HepG2 (cell line): Measurements from ENCODE around the gene SENP6. TPM values are rescaled to one million over a fixed set of nuclear protein-coding genes. Genes with fewer than 3 reads are reported as not detected.

Experiments
- ATAC-seq: fragments of 200-7000 bp; cut with Tn5 transposase; 3 replicates; pipeline ENCODE4 v1.9.1; 2020; ENCODE audit warnings: mild to moderate bottlenecking, moderate library complexity
- BruUV-seq: library from RNA; stranded (reverse); fragments of 400-500 nt; replicated peaks from 2 replicates; lab custom pipeline; 2021; lab: Mats Ljungman, UMichigan
- CTCF ChIA-PET: fragments of 300-600 bp; formaldehyde crosslinking; extraction: SDS; loops from one replicate; lab custom pipeline; 2021; ENCODE audit warnings: low total read pairs, inconsistent platforms, low intra/inter-chr PET ratio; lab: Yijun Ruan, JAX
- POLR2A ChIA-PET: fragments of 350-600 bp; sonication (Branson Sonifier 250); formaldehyde crosslinking; loops from one replicate; lab custom pipeline; 2020; ENCODE audit warnings: antibody characterized with exemption, inconsistent platforms; lab: Yijun Ruan, JAX
- DNase-seq: peaks from one replicate; pipeline ENCODE4 v3.0.0-alpha.2; 2015; ENCODE audit warnings: low spot score
- FAIRE-seq: peaks from 3 replicates; lab custom pipeline; 2011; peaks lifted over from hg19 to GRCh38; lab: Jason Lieb, UNC
- H2AFZ ChIP-seq: one replicate; pipeline ENCODE4 v1.6.1; 2011; ENCODE audit warnings: low read length, inconsistent platforms
- H3K27ac ChIP-seq: fragments of 300-600 bp; 3 replicates; pipeline ENCODE4 v1.8.0; 2011; ENCODE audit warnings: mixed run types, mild to moderate bottlenecking, mixed read lengths, low read length, inconsistent platforms; ENCODE audit not compliant: insufficient read depth; ENCODE audit errors: extremely low read length
- H3K27me3 ChIP-seq, 2 experiments: fragments of 200-600 bp in 1 of 2; 2 replicates in 1 of 2; 3 replicates in 1 of 2; pipeline versions ENCODE4 v1.6.0 to v1.8.0; 2011; ENCODE audit warnings: low read length in 2 of 2, mild to moderate bottlenecking in 2 of 2, moderate library complexity in 2 of 2, inconsistent platforms in 1 of 2; ENCODE audit not compliant: insufficient read depth in 2 of 2, control insufficient read depth in 1 of 2
- H3K36me3 ChIP-seq, 2 experiments: fragments of 200-600 bp in 1 of 2; replicated peaks in 1 of 2; 2 replicates in 1 of 2; 3 replicates in 1 of 2; pipeline versions ENCODE4 v1.5.1 to v1.8.0; 2011; ENCODE audit warnings: low read length in 2 of 2, inconsistent platforms in 1 of 2; ENCODE audit not compliant: insufficient read depth in 2 of 2, control insufficient read depth in 1 of 2
- H3K4me1 ChIP-seq: 2 replicates; pipeline ENCODE4 v1.5.1; 2012; ENCODE audit warnings: low read length, inconsistent platforms; ENCODE audit not compliant: insufficient read depth
- H3K4me2 ChIP-seq: 2 replicates; pipeline ENCODE4 v1.6.0; 2011; ENCODE audit warnings: low read depth, low read length, inconsistent platforms
- H3K4me3 ChIP-seq, 3 experiments: fragments of 200-600 bp in 1 of 3; sonication (generic), shearing (Covaris generic) in 1 of 3; replicated peaks in 1 of 3; 2 replicates each; pipeline ENCODE4 v1.5.1; 2011 to 2016; ENCODE audit warnings: low read length in 3 of 3, inconsistent platforms in 2 of 3, low read depth in 2 of 3, mild to moderate bottlenecking in 2 of 3, control low read depth in 1 of 3, mixed read lengths in 1 of 3; ENCODE audit not compliant: insufficient read depth in 1 of 3
- H3K79me2 ChIP-seq: one replicate; pipeline ENCODE4 v1.6.1; 2011; ENCODE audit warnings: low read length, inconsistent platforms; ENCODE audit not compliant: insufficient read depth
- H3K9ac ChIP-seq: 2 replicates; pipeline ENCODE4 v1.6.0; 2011; ENCODE audit warnings: mild to moderate bottlenecking, low read depth, low read length, inconsistent platforms; ENCODE audit not compliant: insufficient read depth
- H3K9me3 ChIP-seq: 2 replicates; pipeline ENCODE4 v1.5.1; 2012; ENCODE audit warnings: mild to moderate bottlenecking, low read length
- H4K20me1 ChIP-seq: 2 replicates; pipeline ENCODE4 v1.6.0; 2011; ENCODE audit warnings: inconsistent platforms, mild to moderate bottlenecking, low read length, moderate library complexity; ENCODE audit not compliant: insufficient read depth
- CEBPB ChIP-seq: IDR thresholded peaks from 2 replicates; pipeline ENCODE4 v1.6.1; 2011; ENCODE audit warnings: low read depth, low read length, improper control_type of control experiment, borderline replicate concordance
- LCORL ChIP-seq, 2 experiments: fragments of 450-650 bp in 1 of 2; sonication (generic) in 1 of 2; formaldehyde crosslinking in 1 of 2; IDR thresholded peaks; 2 replicates each; pipeline versions ENCODE4 v1.5.0 to v1.6.1; 2017 to 2020; ENCODE audit warnings: antibody characterized with exemption in 1 of 2, missing genetic modification reagents in 1 of 2
- XBP1 ChIP-seq: sonication (generic); formaldehyde crosslinking; IDR thresholded peaks from 2 replicates; pipeline ENCODE4 v1.5.0; 2020; ENCODE audit warnings: missing genetic modification reagents
- ZNF335 ChIP-seq: sonication (generic); formaldehyde crosslinking; IDR thresholded peaks from 2 replicates; pipeline ENCODE4 v1.4.0; 2020; ENCODE audit warnings: missing genetic modification reagents
- ZNF34 ChIP-seq: sonication (generic); formaldehyde crosslinking; IDR thresholded peaks from 2 replicates; pipeline ENCODE4 v1.4.0; 2020; ENCODE audit warnings: mild to moderate bottlenecking, missing genetic modification reagents, borderline replicate concordance
- ZNF672 ChIP-seq: sonication (generic); formaldehyde crosslinking; IDR thresholded peaks from 2 replicates; pipeline ENCODE4 v1.8.1; 2022; ENCODE audit warnings: missing genetic modification reagents
- ZNF747 ChIP-seq: sonication (generic); formaldehyde crosslinking; IDR thresholded peaks from 2 replicates; pipeline ENCODE4 v1.8.1; 2023; ENCODE audit warnings: missing genetic modification reagents, mild to moderate bottlenecking, borderline replicate concordance
- WGBS: methylation state at CpG from one replicate; pipeline ENCODE4 v1.1.6; 2017; ENCODE audit warnings: low lambda C conversion rate; 5-methylcytosine and 5-hydroxymethylcytosine counted together
- in situ Hi-C: cut with HindIII; loops from 2 replicates; pipeline ENCODE4 v1.10.0; 2017; ENCODE audit warnings: low pct_unique_long_range_greater_than_20kb; ENCODE audit not compliant: extremely low pct_ligation_motif_present
- intact Hi-C: fragments of 100-400 bp; cut with micrococcal nuclease; formaldehyde crosslinking; loops from one replicate; pipeline ENCODE4 v1.10.0; 2022; ENCODE audit not compliant: unreplicated experiment
- polyA plus RNA-seq, 8 experiments: library from polyadenylated mRNA; depleted of rRNA in 3 of 8; stranded (reverse) in 7 of 8; unstranded in 1 of 8; fragments of >200 nt; fragmentation: Illumina TruSeq in 4 of 8; extraction: Trizol in 4 of 8; gene quantifications; 2 replicates each; pipeline versions ENCODE4 v1.2.1 to v1.2.3, GENCODE V29; 2011 to 2016; ENCODE audit warnings: low read depth in 4 of 8, missing spikeins in 1 of 8, mixed read lengths in 1 of 8; ENCODE audit not compliant: insufficient read depth in 1 of 8
- total RNA-seq, 5 experiments: library from RNA; depleted of rRNA; stranded (reverse); fragments of >200 nt; fragmentation: Illumina TruSeq; extraction: Trizol; gene quantifications; 2 replicates each; pipeline ENCODE4 v1.2.3, GENCODE V29; 2016; ENCODE audit warnings: low read depth in 1 of 5
- TF ChIP-seq, protein P1 (sequence below): sonication (generic); formaldehyde crosslinking; IDR thresholded peaks from 2 replicates; pipeline ENCODE4 v1.5.0; 2020; ENCODE audit warnings: missing genetic modification reagents
- TF ChIP-seq, protein P2 (sequence below): sonication (generic); formaldehyde crosslinking; IDR thresholded peaks from 2 replicates; pipeline ENCODE4 v1.8.1; 2023; ENCODE audit warnings: mild to moderate bottlenecking, missing genetic modification reagents

SENP6 gene
- total and polyA plus RNA-seq, 2 of the 13 experiments (the other 11 are each of a cell fraction or from before 2014, with no cell fraction given): 21.9 to 50.1 TPM

DNA sequence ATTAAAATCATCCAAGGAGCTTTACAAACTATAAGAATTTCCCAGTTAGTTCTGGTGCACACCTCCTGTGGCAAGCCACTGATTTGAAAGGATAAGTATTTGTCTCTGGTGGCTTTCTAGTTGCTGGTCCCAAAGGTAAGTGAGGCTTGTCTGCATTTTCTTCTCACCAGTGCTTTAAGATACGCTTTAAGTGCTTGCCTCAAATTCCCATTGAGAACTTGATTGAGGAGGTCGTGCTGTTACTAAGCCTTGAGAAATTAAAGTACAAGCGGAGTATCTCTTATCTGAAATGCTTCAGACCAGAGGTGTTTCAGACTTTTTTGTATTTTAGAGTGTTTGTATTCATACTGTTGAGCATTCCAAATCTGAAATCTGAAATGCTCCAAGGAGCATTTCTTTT lies 117.5 kb downstream of the SENP6 start:
- no TSS peak for BruUV-seq
- ATAC-seq (no peak), DNase-seq (no peak), FAIRE-seq (no peak)
- TF ChIP-seq, protein P1, sequence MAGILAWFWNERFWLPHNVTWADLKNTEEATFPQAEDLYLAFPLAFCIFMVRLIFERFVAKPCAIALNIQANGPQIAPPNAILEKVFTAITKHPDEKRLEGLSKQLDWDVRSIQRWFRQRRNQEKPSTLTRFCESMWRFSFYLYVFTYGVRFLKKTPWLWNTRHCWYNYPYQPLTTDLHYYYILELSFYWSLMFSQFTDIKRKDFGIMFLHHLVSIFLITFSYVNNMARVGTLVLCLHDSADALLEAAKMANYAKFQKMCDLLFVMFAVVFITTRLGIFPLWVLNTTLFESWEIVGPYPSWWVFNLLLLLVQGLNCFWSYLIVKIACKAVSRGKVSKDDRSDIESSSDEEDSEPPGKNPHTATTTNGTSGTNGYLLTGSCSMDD (CRISPR knock-in tag): no peak
- TF ChIP-seq LCORL (IDR thresholded peaks at IDR 0.05) (no peak), LCORL (CRISPR knock-in tag; IDR thresholded peaks at IDR 0.05) (no peak), ZNF34 (CRISPR knock-in tag) (no peak), ZNF335 (CRISPR knock-in tag) (no peak), CEBPB (no peak), ZNF672 (CRISPR knock-in tag) (no peak), ZNF747 (CRISPR knock-in tag) (no peak), XBP1 (no peak)
- TF ChIP-seq, protein P2, sequence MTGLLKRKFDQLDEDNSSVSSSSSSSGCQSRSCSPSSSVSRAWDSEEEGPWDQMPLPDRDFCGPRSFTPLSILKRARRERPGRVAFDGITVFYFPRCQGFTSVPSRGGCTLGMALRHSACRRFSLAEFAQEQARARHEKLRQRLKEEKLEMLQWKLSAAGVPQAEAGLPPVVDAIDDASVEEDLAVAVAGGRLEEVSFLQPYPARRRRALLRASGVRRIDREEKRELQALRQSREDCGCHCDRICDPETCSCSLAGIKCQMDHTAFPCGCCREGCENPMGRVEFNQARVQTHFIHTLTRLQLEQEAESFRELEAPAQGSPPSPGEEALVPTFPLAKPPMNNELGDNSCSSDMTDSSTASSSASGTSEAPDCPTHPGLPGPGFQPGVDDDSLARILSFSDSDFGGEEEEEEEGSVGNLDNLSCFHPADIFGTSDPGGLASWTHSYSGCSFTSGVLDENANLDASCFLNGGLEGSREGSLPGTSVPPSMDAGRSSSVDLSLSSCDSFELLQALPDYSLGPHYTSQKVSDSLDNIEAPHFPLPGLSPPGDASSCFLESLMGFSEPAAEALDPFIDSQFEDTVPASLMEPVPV (CRISPR knock-in tag): no peak
- Histone ChIP-seq H3K36me3 (peaks cover 2 to 16% of the 10 kb centered on the region in 2 experiments; a peak in 4 of 5 replicates), H3K27me3 (no peaks in the 10 kb centered on the region), H2AFZ (no peak overlapping the region), H3K79me2 (no peaks in the 10 kb centered on the region), H3K4me1 (no peaks in the 10 kb centered on the region), H3K4me3 (no peak overlapping the region), H3K4me2 (no peak overlapping the region), H3K27ac (no peak overlapping the region), H4K20me1 (no peaks in the 10 kb centered on the region), H3K9ac (no peak overlapping the region), H3K9me3 (no peaks in the 10 kb centered on the region)
- POLR2A ChIA-PET: no interaction called here
- CTCF ChIA-PET: no interaction called here
- intact Hi-C loops: no loop called here
- WGBS: 90% methylated on average over 3 of the region's 3 CpGs
- in situ Hi-C loops: no loop called here
